PFSK-1 (cell line): ENCODE data around the gene PTPN4.

Source experiments
- FOXP2 ChIP-seq: optimal IDR thresholded peaks from 2 replicates; pipeline ENCODE3; 2011; ENCODE audit warnings: borderline replicate concordance, control low read depth, inconsistent platforms; ENCODE audit not compliant: insufficient read depth; ENCODE audit errors: extremely low read length, extremely low read depth
- POLR2AphosphoS5 ChIP-seq: IDR thresholded peaks from 2 replicates; pipeline ENCODE4 v1.6.1; 2012; ENCODE audit warnings: low read depth, mild to moderate bottlenecking, control low read depth, low read length, moderate library complexity
- REST ChIP-seq, 2 experiments: IDR thresholded peaks; 2 replicates each; pipeline versions ENCODE4 v1.6.1 to v1.8.0; 2011 to 2012; ENCODE audit warnings: low read depth in 2 of 2, low read length in 2 of 2, control low read depth in 1 of 2, inconsistent platforms in 1 of 2, mild to moderate bottlenecking in 1 of 2, moderate library complexity in 1 of 2; ENCODE audit not compliant: insufficient read depth in 1 of 2
- SIN3A ChIP-seq: IDR thresholded peaks from 2 replicates; pipeline ENCODE4 v1.6.1; 2012; ENCODE audit warnings: mild to moderate bottlenecking, low read length, moderate library complexity, borderline replicate concordance; ENCODE audit not compliant: insufficient read depth
- TAF1 ChIP-seq: IDR thresholded peaks from 2 replicates; pipeline ENCODE4 v1.6.1; 2012; ENCODE audit warnings: low read length, control low read depth, borderline replicate concordance; ENCODE audit not compliant: insufficient read depth

The PTPN4 gene

GRCh38 chr2:119719261-119719627 is 40.5 kb upstream of the PTPN4 start:
- no peak for TF ChIP-seq FOXP2
- no peak for TF ChIP-seq TAF1
- TF ChIP-seq POLR2AphosphoS5: no peak
- no peak for TF ChIP-seq SIN3A
- TF ChIP-seq REST (IDR thresholded peaks at IDR 0.05; ENCODE audit: insufficient read depth in 1 of 2, low read depth in 2 of 2, low read length in 2 of 2): no peak

DNA sequence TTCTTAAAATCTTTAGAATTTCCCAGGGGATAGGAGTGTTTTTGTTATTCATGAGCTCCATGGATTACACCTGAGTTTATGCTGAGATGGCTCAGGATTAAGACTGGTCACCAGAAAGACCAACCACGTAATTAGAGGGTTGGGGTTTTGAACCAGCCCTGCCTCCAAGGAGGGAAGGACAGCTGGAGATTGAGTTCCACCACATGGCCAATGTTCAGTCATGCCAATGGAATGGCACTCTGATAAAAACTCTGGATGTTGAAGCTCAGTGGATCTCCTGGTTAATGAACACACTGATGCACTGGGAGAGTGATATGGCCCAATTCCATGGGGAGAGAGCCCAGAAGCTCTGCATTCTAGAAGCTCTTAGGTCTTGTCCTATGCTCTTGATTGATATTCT is 38.7 kb upstream of the PTPN4 start:
- TF ChIP-seq FOXP2 (no peak), SIN3A (no peak)

GRCh38 chr2:119721462-119721861 is 38.3 kb upstream of the PTPN4 start:
- no peak for TF ChIP-seq TAF1
- no peak for TF ChIP-seq REST (IDR thresholded peaks at IDR 0.05; ENCODE audit: insufficient read depth in 1 of 2, low read depth in 2 of 2, low read length in 2 of 2)
- no peak for TF ChIP-seq FOXP2
- TF ChIP-seq POLR2AphosphoS5: no peak
- no peak for TF ChIP-seq SIN3A

DNA sequence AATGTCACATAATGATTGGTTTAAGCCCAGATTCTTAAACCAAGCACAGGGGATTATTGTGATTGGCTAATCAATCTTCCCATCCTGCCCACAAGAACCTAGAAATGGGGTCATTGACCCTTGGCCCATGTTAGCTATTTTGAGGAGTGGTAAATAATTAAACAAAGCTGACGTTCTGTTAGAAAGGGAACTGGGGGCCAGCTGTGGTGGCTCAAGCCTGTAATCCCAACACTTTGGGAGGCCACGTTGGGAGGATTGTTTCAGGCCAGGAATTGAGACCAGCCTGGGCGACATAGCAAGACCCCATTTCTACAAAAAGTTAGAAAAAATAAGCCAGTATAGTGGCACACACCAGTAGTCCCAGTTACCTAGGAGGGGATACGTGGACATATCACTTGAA is 37.8 kb upstream of the PTPN4 start:
- TF ChIP-seq TAF1 (no peak), REST (IDR thresholded peaks at IDR 0.05; ENCODE audit: insufficient read depth in 1 of 2, low read depth in 2 of 2, low read length in 2 of 2) (no peak), POLR2AphosphoS5 (no peak), FOXP2 (no peak), SIN3A (no peak)

GRCh38 chr2:119723186-119723585 is 36.5 kb upstream of the PTPN4 start:
- no peak for TF ChIP-seq SIN3A
- TF ChIP-seq POLR2AphosphoS5: no peak
- no peak for TF ChIP-seq FOXP2
- TF ChIP-seq REST (IDR thresholded peaks at IDR 0.05; ENCODE audit: insufficient read depth in 1 of 2, low read depth in 2 of 2, low read length in 2 of 2): no peak
- TF ChIP-seq TAF1: no peak
